ENCODE data around the gene FKBP1A. TPM values are rescaled to one million over a fixed set of nuclear protein-coding genes. Genes with fewer than 3 reads are reported as not detected.

The FKBP1A gene
- total RNA-seq, 1 donor from 2014 or later: 291 TPM

GRCh38 chr20:1362484-1362883 lies 30.4 kb downstream of the FKBP1A start:
- DNase-seq: no peak
- intact Hi-C loops (cut with DNase I): no loop called here
- no peak overlapping the region for H3K4me3 ChIP-seq
- H3K27ac ChIP-seq: no peak overlapping the region
- no peaks in the 10 kb centered on the region for H3K27me3 ChIP-seq (ENCODE audit: low read depth)
- TF ChIP-seq, protein P1, sequence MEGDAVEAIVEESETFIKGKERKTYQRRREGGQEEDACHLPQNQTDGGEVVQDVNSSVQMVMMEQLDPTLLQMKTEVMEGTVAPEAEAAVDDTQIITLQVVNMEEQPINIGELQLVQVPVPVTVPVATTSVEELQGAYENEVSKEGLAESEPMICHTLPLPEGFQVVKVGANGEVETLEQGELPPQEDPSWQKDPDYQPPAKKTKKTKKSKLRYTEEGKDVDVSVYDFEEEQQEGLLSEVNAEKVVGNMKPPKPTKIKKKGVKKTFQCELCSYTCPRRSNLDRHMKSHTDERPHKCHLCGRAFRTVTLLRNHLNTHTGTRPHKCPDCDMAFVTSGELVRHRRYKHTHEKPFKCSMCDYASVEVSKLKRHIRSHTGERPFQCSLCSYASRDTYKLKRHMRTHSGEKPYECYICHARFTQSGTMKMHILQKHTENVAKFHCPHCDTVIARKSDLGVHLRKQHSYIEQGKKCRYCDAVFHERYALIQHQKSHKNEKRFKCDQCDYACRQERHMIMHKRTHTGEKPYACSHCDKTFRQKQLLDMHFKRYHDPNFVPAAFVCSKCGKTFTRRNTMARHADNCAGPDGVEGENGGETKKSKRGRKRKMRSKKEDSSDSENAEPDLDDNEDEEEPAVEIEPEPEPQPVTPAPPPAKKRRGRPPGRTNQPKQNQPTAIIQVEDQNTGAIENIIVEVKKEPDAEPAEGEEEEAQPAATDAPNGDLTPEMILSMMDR (IDR thresholded peaks at IDR 0.05): no peak
- ATAC-seq: no peak
- H3K9me3 ChIP-seq: no peaks in the 10 kb centered on the region
- H3K4me1 ChIP-seq: peaks cover 18% of the 10 kb centered on the region
- H3K36me3 ChIP-seq: peaks cover 29% of the 10 kb centered on the region

DNA sequence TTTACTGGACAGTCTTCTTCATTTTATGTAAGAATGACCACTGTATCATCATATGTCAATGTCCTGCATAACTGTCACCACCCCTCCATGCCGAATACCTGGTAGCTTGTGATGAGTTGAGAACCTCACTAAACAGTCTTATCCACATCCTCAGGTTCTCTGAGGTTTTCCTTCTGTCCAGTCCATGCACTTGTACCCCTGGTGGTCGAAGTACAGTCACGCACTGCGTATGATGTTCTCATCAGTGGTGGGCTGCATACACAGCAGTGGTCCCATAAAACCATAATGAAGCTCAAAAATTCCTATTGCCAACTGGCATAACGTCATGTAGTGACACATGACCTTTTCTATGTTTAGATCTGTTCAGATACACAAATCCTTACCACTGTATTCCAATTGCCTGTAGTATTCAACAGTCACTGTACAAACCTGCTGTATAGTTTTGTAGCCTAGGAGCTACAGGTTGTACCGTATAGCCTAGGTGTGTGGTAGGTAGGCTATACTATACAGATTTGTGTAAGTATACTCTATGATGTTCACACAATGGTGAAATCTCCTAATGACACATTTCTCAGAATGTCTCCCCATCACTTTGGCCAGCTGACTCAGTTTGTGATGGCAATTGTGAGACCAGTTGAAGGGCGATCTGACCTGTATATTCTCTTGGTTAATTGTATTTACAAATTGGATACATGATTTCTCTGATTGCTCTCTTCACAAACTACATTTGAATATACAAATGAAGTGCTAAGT lies 32.6 kb downstream of the FKBP1A start:
- Histone ChIP-seq H3K36me3 (peaks cover 23% of the 10 kb centered on the region), H3K4me1 (peaks cover 18% of the 10 kb centered on the region), H3K4me3 (no peak overlapping the region), H3K27me3 (ENCODE audit: low read depth) (no peaks in the 10 kb centered on the region), H3K27ac (no peak overlapping the region), H3K9me3 (no peaks in the 10 kb centered on the region)
- no peak for ATAC-seq
- intact Hi-C loops (cut with DNase I): no loop called here
- TF ChIP-seq, protein P1 (IDR thresholded peaks at IDR 0.05): no peak
- no peak for DNase-seq

GRCh38 chr20:1357921-1358671 lies 34.8 kb downstream of the FKBP1A start:
- intact Hi-C loops (cut with DNase I): no loop called here
- Histone ChIP-seq H3K27me3 (ENCODE audit: low read depth) (no peaks in the 10 kb centered on the region), H3K36me3 (peaks cover 28% of the 10 kb centered on the region), H3K4me1 (peaks cover under 1% of the 10 kb centered on the region), H3K9me3 (no peaks in the 10 kb centered on the region), H3K4me3 (no peak overlapping the region), H3K27ac (no peak overlapping the region)
- TF ChIP-seq, protein P1 (IDR thresholded peaks at IDR 0.05): no peak
- ATAC-seq (no peak), DNase-seq (no peak)

- TF ChIP-seq, protein P1 (IDR thresholded peaks at IDR 0.05): no peak
- Histone ChIP-seq H3K4me3 (no peak overlapping the region), H3K27ac (no peak overlapping the region), H3K27me3 (ENCODE audit: low read depth) (no peaks in the 10 kb centered on the region), H3K36me3 (peaks cover 8% of the 10 kb centered on the region), H3K4me1 (no peaks in the 10 kb centered on the region), H3K9me3 (no peaks in the 10 kb centered on the region)
- no peak for ATAC-seq
- intact Hi-C loops (cut with DNase I): no loop called here
- DNase-seq: no peak
These were observed 38.9 kb downstream of the FKBP1A start for GRCh38 chr20:1353956-1354355.

DNA sequence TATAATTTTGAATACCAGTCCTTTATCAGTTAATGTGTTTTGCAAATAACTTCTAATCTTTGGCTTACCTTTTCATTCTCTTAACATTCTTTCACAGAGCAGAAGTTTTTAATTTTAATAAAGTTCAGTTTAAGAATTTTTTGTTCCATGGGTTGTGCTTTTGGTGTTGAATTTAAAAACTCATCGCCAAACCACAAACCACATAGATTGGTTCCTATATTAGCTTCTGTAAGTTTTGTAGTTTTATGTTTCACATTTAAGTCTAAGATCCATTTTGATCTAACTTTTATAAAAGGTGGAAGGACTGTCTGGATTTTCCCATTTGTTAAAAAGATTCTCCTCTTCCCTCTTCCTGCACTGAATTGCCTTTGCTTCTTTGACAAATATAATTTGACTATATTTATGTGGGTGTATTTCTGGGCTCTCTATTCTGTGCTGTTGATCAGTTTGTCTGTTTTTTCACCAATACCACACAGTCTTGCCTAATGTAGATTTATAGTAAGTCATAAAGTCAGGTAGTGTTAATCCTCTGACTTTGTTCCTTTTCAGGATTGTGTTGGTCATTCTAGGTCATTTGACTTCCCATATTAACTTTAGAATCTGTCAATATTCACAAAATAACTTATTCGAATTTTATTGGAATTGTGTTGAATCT lies 46.4 kb downstream of the FKBP1A start:
- Histone ChIP-seq H3K27ac (no peak overlapping the region), H3K36me3 (no peaks in the 10 kb centered on the region), H3K9me3 (no peaks in the 10 kb centered on the region), H3K4me3 (no peak overlapping the region), H3K4me1 (peaks cover 6% of the 10 kb centered on the region), H3K27me3 (ENCODE audit: low read depth) (no peaks in the 10 kb centered on the region)
- ATAC-seq: no peak
- TF ChIP-seq, protein P1 (IDR thresholded peaks at IDR 0.05): no peak
- intact Hi-C loops (cut with DNase I): no loop called here
- DNase-seq: no peak
